Regular cardiac myocyte (primary cell): ENCODE measurements around the gene FLRT1. TPM values are rescaled to one million over a fixed set of nuclear protein-coding genes. Genes with fewer than 3 reads are reported as not detected.

ENCODE experiments used
- total RNA-seq: library from RNA; depleted of rRNA; stranded (reverse); fragments of >200 nt; gene quantifications from 2 replicates; pipeline ENCODE4 v1.2.3, GENCODE V29; 2014

The FLRT1 gene, protein sequence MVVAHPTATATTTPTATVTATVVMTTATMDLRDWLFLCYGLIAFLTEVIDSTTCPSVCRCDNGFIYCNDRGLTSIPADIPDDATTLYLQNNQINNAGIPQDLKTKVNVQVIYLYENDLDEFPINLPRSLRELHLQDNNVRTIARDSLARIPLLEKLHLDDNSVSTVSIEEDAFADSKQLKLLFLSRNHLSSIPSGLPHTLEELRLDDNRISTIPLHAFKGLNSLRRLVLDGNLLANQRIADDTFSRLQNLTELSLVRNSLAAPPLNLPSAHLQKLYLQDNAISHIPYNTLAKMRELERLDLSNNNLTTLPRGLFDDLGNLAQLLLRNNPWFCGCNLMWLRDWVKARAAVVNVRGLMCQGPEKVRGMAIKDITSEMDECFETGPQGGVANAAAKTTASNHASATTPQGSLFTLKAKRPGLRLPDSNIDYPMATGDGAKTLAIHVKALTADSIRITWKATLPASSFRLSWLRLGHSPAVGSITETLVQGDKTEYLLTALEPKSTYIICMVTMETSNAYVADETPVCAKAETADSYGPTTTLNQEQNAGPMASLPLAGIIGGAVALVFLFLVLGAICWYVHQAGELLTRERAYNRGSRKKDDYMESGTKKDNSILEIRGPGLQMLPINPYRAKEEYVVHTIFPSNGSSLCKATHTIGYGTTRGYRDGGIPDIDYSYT
- not detected in 2 replicates for total RNA-seq

DNA sequence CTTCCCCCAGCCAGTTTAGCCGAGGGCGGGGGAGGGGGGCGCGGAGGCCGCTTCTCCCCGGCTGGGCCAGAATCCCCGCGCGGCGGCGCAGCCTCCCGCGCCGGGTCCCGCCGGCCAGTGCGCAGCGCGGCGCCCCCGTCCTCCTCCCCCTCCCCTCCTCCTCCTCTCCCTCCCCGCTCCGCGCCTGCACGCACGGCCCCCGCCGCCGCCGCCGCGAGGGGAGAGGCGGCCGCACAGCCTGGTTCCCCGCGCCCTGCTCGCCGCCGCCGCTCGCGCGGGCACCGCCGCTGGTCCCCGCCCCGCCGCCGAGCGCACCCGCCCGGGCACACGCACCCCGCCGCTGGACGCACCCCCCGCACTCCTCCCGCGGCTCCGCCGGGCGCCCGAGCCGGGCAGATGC, at the start of gene FLRT1:
FLRT1 (plus strand) TSS at position 356 of the 400 bp plus-strand sequence. CDS start 80,337 bp downstream, outside the sequence.

GRCh38 chr11:63986156-63986931, 49.4 kb upstream of the FLRT1 start, which contains the start of gene OTUB1:
TSS of gene OTUB1 (plus strand) at chr11:63986438. CDS start at chr11:63986457, 19 bp downstream.

Other genes with a start within 250 kb of the FLRT1 start
- gene SPINDOC, start 222.5 kb upstream of the FLRT1 start, total RNA-seq, result 8.2 and 22.4 TPM in 2 replicates
- 5.4 and 12.7 TPM in 2 replicates for gene MARK2, start 196.8 kb upstream of the FLRT1 start, total RNA-seq
- 1.3 and 1.7 TPM in 2 replicates for gene RCOR2, start 118.8 kb upstream of the FLRT1 start, total RNA-seq
- gene NAA40, start 96.9 kb upstream of the FLRT1 start, total RNA-seq, result 5.9 and 10.9 TPM in 2 replicates
- gene COX8A, start 61.3 kb upstream of the FLRT1 start, total RNA-seq, result 283 and 342 TPM in 2 replicates
- 47.6 and 92.2 TPM in 2 replicates for gene OTUB1, start 49.5 kb upstream of the FLRT1 start, total RNA-seq
- gene MACROD1, start 130.2 kb downstream of the FLRT1 start, total RNA-seq, result 8.1 and 21.7 TPM in 2 replicates
- 125 and 414 TPM in 2 replicates for gene STIP1, start 150.2 kb downstream of the FLRT1 start, total RNA-seq
- gene FERMT3, start 170.8 kb downstream of the FLRT1 start, total RNA-seq, result 6.7 and 9.6 TPM in 2 replicates
- gene TRPT1, start 190.3 kb downstream of the FLRT1 start, total RNA-seq, result 37.0 and 48.2 TPM in 2 replicates
- 61.7 and 73.2 TPM in 2 replicates for gene NUDT22, start 190.3 kb downstream of the FLRT1 start, total RNA-seq
- 8.5 and 9.2 TPM in 2 replicates for gene DNAJC4, start 194.6 kb downstream of the FLRT1 start, total RNA-seq
- 14.6 and 17.2 TPM in 2 replicates for gene VEGFB, start 198.7 kb downstream of the FLRT1 start, total RNA-seq
- gene FKBP2, start 205.2 kb downstream of the FLRT1 start, total RNA-seq, result 86.8 and 87.4 TPM in 2 replicates
- 191 and 431 TPM in 2 replicates for gene PPP1R14B, start 211.0 kb downstream of the FLRT1 start, total RNA-seq
- gene PLCB3, start 215.6 kb downstream of the FLRT1 start, total RNA-seq, result 33.0 and 75.5 TPM in 2 replicates
- 41.0 and 51.0 TPM in 2 replicates for gene BAD, start 248.7 kb downstream of the FLRT1 start, total RNA-seq
- 7.7 and 8.2 TPM in 2 replicates for gene GPR137, start 249.9 kb downstream of the FLRT1 start, total RNA-seq